K562 (cell line): ENCODE results near the gene TNFAIP8L2. TPM values are rescaled to one million over a fixed set of nuclear protein-coding genes. Genes with fewer than 3 reads are reported as not detected.

Experiments used
- BRD9 ChIP-seq: fragments of 450-650 bp; IDR thresholded peaks from 2 replicates; pipeline ENCODE4 v1.6.1; 2018; ENCODE audit warnings: low read depth; ENCODE audit not compliant: partially characterized antibody
- DIDO1 ChIP-seq: fragments of 450-650 bp; IDR thresholded peaks from 2 replicates; pipeline ENCODE4 v1.6.1; 2016; ENCODE audit warnings: low read depth, missing biosample characterization, missing genetic modification characterization
- NCOA4 ChIP-seq: fragments of 450-650 bp; IDR thresholded peaks from 2 replicates; pipeline ENCODE4 v1.6.1; 2018; ENCODE audit warnings: mild to moderate bottlenecking; ENCODE audit not compliant: partially characterized antibody
- PHF8 ChIP-seq: fragments of 200-600 bp; sonication (generic); IDR thresholded peaks from 2 replicates; pipeline ENCODE4 v1.6.1; 2012; ENCODE audit warnings: mixed run types, mild to moderate bottlenecking, inconsistent platforms, low read length, moderate library complexity, borderline replicate concordance
- RFX1 ChIP-seq: fragments of 450-650 bp; IDR thresholded peaks from 2 replicates; pipeline ENCODE4 v1.6.1; 2016; ENCODE audit warnings: mild to moderate bottlenecking, moderate library complexity
- RREB1 ChIP-seq: fragments of 250-450 bp; sonication (Bioruptor Pico); IDR thresholded peaks from 2 replicates; pipeline ENCODE4 v1.4.0; 2020
- STAT6 ChIP-seq: sonication (generic); formaldehyde crosslinking; IDR thresholded peaks from 2 replicates; pipeline ENCODE4 v1.8.1; 2023; ENCODE audit warnings: mild to moderate bottlenecking, missing genetic modification reagents
- ZFP30 ChIP-seq: fragments of 250-450 bp; sonication (Bioruptor Pico); IDR thresholded peaks from 2 replicates; pipeline ENCODE4 v1.8.0; 2022; ENCODE audit warnings: moderate library complexity, mild to moderate bottlenecking, inconsistent platforms, borderline replicate concordance
- ZNF280B ChIP-seq: fragments of 250-450 bp; sonication (Bioruptor Pico); IDR thresholded peaks from 2 replicates; pipeline ENCODE4 v1.5.1; 2021; ENCODE audit warnings: mild to moderate bottlenecking
- ZNF518B ChIP-seq: fragments of 250-450 bp; sonication (Bioruptor Pico); IDR thresholded peaks from 2 replicates; pipeline ENCODE4 v1.5.0; 2021; ENCODE audit warnings: mild to moderate bottlenecking, moderate library complexity
- ZNF583 ChIP-seq: fragments of 250-450 bp; sonication (Bioruptor Pico); IDR thresholded peaks from 2 replicates; pipeline ENCODE4 v1.4.0; 2020
- ZNF766 ChIP-seq: fragments of 200-800 bp; sonication (Bioruptor generic); conservative IDR thresholded peaks from 2 replicates; pipeline ENCODE4 v1.6.1; 2016; ENCODE audit warnings: missing genetic modification characterization, missing compliant biosample characterization
- polyA plus RNA-seq, 8 experiments: library from polyadenylated mRNA; depleted of rRNA in 4 of 8; stranded (reverse) in 5 of 8; unstranded in 3 of 8; fragments of >200 nt; fragmentation: Nextera tagmentation in 2 of 8; fragmentation: Illumina TruSeq in 1 of 8; extraction: Ambion mirVana in 2 of 8; extraction: Trizol in 1 of 8; gene quantifications; 2 replicates each; pipeline versions ENCODE4 v1.2.1 to v1.2.3, GENCODE V29; 2011 to 2014; ENCODE audit warnings: inconsistent platforms in 1 of 8, missing spikeins in 1 of 8
- total RNA-seq, 7 experiments: library from RNA; depleted of rRNA in 6 of 7; stranded (reverse); fragments of >200 nt in 6 of 7; fragmentation: Illumina TruSeq in 2 of 7; extraction: Trizol in 2 of 7; gene quantifications; 2 replicates each; pipeline versions ENCODE4 v1.2.1 to v1.2.3, GENCODE V29; 2011 to 2021; ENCODE audit warnings: low replicate concordance in 1 of 7

TNFAIP8L2 gene
- total and polyA plus RNA-seq, 9 of the 15 experiments (the other 6 are each of a cell fraction or from before 2014, with no cell fraction given): 0.05 to 1.7 (median 0.52) TPM

GRCh38 chr1:151165738-151166504, 9.5 kb downstream of the TNFAIP8L2 start, which contains the start of the genes LYSMD1 and SCNM1 (continued):
- TF ChIP-seq BRD9 (no peak), RFX1 (peak; percentile 50; the same call in 1 of the 2 replicates), PHF8 (peak; percentile 77; the same call in 1 of the 2 replicates), DIDO1 (tag) (peak; percentile 87), ZNF518B (CRISPR knock-in tag) (no peak), ZNF280B (CRISPR knock-in tag) (no peak), ZNF583 (CRISPR knock-in tag) (no peak), ZFP30 (CRISPR knock-in tag) (no peak), NCOA4 (no peak), STAT6 (peak; percentile 86; the same call in 1 of the 2 replicates), ZNF766 (CRISPR knock-in tag) (peak; percentile 92), RREB1 (no peak)
